ENCODE data around the gene CD47.

Gene CD47

DNA sequence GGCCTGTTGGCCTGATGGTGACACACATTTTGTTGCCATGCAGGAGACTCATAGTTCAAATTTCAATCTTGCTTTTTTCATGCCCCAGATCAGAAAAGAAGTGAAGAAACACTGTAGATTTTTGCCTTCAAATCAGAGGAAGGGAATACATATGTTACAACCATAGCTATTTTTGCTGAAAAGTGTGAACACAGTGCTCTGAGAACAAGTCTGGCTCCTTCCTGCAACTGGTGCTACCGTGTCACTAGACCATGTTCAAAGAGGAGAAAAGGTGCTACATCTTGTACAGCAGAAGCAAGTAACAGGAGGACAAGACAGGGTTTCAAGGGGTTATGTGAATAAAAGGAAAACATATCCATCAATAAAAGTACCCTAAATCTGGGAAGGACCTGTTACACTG is 44.6 kb downstream of the CD47 start:
- no peak for DNase-seq

DNA sequence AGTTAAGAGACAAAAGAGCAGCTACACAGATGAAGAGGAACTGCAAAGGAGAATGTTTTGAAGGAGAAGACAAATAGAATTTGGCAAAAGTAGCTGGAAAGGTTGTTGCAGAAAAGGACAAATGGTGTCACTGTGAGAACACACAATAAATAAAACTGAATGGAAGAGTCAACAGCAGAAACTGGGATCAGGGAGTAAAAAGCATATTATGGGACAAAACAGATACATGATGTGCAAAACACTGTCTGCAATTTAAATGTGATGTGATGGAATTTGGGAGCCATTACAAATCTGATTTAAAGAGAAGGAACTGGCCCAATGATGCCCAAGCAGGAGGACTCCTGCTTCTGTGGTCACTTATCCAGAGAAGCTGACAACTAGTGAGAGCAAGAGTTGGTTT is 46.1 kb downstream of the CD47 start:
- DNase-seq = no peak

DNA sequence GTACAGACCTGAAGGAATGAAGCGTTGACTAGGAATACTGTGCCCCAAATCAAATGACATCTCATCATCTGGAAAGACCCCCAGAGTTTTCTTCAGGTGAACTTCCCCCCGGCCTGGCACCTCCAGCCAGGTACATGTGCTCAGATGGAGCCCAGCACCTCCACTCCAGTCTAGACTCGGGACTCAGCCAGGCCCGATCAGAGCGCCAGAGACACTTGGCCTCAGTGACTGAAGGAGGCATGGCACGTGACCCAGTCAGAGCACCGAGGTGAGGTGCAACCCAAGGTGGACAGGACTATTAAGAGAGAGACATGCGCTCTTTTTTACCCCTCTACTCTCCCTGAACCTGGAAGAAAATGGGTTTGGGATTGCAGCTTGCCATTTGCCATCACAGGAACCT is 48.5 kb downstream of the CD47 start:
- DNase-seq = no peak

DNA sequence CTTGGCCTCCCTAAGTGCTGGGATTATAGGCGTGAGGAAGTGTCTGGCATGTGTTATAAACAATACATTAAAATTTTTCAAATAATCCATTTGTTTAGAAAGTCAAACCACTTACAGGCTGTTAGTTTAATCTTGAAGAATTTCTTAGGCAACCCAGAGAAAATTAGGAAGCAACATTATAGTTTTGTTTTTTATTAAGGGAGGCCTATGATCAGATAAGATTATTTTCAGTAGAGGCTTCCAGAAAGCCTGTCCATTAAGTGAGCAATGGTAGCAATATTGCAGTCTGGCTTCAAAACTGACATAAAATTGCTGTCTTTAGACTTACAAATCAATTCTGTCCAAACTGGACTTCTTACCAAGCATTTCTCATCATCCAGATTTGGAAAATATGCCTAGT is 49.6 kb downstream of the CD47 start:
- no peak for DNase-seq

DNA sequence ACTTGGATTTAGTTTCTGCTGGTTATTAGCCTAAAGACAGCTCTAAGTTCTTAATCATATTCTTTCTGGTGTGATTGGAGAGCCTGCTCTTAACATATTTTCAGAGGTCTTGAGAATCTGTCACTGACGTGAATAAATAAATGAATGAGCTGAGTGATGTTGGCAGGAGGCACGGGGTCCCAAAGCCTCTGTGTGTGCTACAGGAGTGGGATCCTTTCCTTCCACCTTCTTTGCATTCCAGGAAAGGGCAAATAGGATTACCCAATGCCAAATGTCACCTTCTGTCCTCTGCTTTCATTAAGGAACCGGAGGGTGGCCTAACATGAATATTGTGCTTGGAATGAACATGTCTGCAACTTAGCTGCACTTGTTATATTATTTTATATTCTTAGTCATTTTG is 53.1 kb downstream of the CD47 start:
- no peak for DNase-seq

DNA sequence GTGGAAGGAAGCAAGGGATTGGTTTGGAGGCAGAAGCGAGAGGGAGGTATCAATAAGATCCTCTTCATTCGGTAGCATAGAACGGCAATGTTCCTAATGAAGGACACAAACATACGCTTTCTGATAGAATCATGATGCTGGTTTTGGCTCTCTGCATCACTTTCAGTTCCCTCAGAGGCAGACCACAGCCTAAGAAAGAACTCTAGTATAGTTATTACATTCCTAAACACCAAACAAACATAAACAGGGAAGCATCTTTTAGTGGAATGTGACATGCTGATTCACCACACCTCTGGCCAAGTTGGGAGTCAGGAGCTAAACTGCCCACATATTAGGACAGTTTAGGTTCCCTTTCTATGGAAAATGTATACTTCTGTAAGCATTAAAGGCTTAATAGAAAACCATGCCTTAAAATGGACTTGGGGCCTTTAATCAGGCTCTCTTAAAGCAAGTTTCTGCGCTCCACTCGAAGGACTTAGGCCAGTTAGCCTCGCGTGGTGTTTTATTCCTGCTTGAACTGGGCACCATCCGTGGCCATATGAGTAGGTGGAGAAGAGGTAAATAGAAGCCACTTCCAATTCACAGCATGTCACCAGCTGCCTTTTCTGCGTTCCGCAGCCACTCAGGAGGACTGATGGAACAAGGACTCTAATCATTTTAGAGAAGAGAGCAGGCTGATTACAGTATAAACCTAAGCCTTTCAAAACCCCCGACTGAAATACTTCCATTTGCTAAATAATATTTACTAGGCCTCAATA is 53.7 kb downstream of the CD47 start:
- DNase-seq = no peak

DNA sequence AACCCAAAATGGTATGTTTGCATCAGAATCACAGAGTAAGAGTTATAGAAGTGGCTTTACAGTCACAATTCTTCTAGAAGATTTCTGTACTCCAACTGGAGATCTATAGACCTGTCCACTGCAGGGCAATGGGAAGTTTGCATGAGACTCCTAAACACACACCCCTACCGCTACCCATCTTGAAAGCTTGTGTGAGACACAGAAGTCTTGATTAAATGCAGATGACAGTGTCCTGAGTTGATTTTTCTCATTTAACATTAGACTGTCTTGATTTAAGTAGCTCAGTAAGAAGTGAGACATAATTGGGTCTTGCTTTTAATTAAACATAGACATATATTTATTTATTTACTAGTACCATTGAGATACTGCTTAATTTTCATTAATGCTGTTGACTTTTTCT is 54.4 kb downstream of the CD47 start:
- no peak for DNase-seq

DNA sequence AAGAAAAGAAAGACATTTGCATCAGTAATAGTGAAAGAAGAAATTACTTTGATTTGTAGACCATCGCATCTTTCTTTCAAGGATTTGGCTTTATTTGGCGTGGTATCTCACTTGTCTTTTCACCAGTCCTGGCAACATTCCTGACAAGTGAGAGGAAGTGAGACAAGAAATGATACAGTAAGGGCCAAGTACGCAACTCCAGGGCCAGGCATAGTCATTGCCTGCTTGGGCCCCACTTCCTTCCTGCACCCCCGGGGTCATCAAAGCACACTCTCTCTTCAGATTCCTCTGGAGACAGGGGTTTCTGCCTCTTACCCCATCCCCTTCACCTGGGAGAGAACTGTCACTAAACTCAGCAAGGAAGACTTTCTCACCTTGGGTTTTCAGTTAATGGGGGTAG is 55.1 kb downstream of the CD47 start:
- DNase-seq = no peak

DNA sequence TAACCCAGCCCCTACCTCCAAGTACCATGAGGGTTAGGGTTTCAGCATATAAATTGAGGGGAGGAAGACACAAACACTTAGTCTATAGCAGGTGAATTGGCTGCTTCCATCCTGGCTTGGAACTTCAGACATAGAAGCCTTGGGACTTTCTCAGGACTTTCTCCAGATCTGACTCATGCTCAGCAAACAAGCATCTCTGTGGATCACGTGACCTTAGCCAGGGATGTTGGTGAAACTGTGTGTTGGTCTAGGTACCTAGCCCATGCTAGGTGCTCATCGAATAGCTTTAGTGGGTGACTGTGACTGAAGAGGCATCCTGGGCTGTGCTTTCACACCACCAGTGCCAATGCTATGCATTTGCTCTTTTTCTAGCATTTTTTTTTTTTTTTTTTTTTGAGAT is 58.9 kb downstream of the CD47 start:
- no peak for DNase-seq

DNA sequence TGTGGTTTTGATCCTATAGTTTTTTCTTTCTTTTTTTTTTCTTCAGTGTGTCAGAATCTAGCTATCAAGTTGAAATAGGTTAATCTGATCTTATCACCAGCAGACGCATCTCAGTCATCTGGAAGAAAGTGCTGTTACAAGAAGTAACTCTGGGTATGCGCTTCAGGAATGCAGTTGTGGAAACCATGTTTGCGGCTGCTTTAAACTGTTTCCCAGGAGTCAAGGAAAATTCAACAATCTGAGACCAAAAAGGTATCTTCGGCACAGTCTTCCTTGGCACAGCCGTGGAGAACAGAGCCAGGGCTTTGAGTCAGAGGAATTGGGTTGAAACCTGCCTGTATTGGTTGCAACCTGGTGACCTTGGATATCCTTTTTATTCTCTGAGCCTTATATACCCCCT is 59.9 kb downstream of the CD47 start:
- DNase-seq = no peak

DNA sequence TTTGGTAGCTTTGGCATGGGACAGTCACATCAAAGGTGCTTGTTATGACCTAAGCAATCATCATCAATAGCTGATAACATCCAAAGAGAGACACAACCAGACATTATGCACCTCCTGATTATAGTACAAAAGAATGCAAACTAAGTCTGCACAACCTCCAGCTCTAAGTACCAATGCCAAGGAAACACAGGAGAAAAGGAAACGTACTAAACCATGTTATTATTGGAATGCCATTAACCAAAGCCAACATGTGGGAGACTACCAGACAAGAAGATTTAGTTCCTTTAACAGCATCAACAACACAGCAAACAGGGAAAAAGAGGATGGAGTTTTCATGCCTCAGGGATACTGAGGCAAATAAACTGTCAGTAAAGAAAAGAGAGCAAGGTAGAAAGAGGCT is 61.4 kb downstream of the CD47 start:
- no peak for DNase-seq

DNA sequence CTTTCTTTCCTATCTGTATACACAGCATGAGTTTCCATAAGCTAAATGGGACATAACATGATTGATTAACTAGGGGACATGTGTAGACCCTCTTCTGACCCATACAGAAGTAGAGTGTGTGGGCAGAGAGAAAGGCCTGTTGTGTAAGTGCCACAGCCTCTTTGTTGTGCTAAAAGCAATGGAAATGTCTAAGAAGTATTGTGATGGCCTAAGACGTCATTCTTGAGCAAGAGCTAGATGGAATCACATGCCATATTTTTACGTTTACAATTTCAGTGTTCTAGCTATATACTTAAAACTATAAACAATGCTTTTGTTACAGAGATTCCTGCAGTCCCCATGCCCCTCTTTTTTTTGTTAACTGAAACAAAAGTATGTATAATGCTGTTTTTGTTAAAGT is 61.9 kb downstream of the CD47 start:
- no peak for DNase-seq

DNA sequence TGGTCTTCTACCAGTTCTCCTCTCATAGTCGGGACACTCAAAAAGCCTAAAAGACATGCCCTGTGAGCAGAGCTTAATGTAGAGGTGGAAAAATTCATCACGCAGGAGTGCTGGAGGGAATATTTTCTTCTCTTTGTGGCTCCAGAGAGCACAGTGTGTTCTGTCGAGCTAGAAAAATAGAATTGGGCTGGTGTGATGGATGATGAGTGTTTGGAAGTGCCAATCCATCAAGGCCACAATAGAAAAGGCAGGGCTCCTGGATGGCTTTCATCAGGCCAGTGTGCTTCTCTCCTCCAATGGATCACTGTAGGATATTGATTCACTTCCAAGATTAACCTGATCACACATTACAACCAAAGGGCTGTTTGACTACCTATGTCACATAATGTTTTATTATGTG is 65.7 kb downstream of the CD47 start:
- no peak for DNase-seq

DNA sequence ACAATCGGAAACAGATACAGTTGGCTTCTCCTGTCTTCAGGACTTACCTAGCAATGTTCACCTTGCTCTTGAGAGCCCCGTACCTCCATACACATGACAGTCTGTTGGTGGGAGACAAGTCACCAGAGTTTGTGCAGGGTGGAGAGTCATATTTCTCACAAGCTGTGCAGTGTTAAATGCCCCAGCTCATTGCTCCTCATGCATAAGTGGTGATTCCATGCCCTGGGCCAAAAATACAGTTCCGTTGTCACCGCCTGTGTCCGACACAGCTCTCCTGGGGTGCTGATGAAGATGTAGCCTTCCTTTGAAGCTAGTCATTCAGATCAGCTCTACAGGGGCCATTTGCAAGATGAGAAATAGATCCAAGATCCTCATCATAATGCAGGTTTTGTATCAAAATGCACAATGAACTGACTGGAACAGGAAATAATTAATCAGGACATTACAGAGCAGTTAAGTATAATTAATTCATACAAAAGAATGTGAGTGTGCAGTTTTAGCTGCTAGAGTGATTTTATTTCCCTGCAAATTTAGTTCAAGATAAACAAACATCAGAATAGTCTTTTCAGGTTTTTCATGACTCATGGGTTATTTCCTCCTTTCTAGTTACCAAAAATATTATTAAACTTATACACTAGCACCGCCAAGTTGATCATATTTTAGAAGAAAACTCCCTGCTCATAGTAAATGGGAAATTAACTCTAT is 66.5 kb downstream of the CD47 start:
- no peak for DNase-seq

DNA sequence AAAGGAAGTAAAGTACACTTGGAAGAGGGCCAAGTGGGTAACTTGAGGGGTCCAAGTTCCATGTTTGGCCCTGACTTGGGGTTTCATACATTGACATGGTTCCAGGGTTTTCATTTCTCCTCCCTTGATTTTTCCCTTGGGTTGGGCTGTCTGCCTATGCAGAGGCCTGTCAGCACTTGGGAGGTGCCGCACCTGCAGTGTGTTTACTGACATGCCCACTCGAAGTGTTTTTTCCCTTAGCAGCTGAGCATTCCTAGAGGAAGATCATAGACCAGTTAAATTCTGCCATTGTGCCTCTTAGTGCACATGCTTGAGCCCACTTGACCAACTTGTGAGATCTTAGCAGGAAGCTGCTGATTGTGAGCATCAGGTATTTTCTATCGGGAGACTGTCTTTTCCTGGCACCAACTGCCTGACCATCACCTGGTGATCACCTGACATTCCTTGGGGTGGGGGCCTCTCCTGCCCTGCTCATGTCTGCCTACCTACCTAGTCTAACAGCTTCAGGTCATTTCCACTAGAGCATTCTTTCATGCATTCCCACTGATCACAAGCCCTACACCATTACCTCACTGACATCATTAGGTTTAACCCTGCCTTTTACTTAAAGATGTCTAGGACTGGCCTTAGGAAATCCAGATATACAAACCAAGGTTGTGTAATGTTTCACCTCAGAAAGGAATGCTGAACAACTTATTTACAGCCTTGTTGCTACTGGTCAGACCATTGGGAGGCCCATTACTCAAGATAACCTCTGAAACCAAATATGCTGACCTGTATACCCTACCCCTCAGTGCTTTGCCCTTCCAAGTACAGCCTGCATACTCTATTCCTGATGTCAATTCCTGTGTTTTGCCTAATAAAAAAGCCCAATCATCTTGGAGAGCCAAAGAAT is 68.3 kb downstream of the CD47 start:
- peak; percentile 83 for DNase-seq

DNA sequence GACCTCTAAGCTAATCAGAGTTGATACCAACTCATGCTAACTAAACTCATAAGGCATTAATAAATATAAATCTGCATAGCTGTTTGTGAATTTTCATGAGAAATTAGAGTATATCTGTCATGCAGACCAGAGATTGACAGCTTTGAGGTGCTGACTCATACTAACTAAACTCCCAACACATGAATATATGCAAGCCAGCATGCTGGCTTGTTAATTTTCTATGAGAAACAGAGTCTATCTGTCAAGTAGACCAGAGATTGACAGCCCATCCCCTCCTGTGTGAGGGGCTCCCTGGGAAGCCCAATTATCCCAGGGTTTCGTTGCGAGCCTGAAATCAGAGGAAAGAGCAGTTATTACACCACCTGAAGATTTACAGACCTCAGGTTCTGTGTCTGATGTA is 69.3 kb downstream of the CD47 start:
- no peak for DNase-seq

DNA sequence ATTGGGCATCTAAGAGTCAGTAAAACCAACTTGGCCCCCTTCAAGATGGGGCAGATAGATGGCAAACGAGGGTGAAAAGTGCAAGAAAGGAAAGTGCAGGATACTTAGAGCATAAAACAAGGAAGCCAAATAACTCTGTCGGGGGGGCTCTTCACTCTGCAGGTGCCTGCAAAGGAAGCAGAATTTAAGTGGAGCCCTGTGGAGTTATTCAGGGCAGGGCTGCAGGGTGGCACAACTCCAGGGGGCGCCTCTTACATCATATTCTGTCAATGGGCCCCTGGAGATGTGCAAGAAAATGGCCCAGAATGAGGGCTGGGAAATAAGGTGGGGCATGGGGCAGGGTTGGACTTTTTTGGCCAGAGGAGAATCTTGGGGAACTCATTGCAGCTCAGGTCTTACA is 69.7 kb downstream of the CD47 start:
- no peak for DNase-seq

DNA sequence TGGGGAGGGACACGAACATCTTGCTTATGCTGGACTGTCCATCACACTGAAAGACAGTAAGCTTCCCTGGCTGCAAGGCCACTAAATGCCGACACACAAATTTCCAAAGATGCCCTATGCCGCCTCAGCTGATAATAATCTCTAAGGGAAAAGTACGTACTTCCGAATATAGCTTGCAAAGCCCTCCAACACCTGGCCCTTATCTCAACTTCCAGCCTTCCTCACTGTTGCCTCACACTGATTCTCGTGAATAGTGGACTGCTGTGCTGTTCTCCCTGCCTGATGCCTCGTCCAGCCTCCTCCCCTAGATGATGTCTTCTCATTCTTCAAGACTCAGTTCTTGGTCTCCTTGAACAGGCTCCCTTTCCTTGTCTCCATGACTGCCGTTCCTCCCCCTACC is 72.3 kb downstream of the CD47 start:
- DNase-seq = no peak

DNA sequence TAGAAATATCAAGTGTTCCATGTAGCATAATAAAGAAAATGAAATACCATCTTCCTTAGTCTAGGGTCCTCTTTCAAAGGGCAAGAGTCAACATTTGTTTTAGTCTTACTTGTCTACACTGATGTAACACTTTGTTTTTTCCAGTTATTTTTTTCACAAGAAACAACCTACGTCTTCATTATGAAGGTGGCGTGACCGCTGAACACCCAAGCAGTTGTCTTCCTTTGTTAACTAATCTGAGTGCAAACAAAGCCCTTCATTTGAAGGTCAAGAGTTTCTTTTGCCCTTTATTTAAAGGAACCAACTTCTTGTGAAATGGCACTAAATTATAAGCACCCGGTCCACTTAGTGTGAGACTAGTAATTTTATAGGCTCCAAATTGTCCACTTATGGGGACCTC is 73.2 kb downstream of the CD47 start:
- no peak for DNase-seq

DNA sequence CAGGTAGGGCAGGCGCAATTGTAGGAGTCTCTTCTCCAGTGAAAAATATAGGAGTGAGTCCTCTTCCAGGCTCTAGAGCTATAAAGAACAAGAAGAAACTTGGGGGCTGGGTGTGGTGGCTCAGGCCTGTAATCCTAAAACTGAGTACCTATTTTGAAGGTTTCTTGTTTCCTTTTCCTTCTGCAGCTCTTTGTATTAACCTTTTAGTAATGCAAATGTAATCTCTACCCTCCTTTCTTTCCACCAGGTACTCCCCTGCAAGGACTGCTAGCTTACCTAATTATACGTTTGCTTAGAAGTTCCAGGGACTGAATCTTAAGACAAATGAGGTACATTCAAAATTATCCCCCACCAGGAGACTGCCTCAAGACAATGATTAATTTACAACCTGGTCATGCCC is 75.9 kb downstream of the CD47 start:
- no peak for DNase-seq

DNA sequence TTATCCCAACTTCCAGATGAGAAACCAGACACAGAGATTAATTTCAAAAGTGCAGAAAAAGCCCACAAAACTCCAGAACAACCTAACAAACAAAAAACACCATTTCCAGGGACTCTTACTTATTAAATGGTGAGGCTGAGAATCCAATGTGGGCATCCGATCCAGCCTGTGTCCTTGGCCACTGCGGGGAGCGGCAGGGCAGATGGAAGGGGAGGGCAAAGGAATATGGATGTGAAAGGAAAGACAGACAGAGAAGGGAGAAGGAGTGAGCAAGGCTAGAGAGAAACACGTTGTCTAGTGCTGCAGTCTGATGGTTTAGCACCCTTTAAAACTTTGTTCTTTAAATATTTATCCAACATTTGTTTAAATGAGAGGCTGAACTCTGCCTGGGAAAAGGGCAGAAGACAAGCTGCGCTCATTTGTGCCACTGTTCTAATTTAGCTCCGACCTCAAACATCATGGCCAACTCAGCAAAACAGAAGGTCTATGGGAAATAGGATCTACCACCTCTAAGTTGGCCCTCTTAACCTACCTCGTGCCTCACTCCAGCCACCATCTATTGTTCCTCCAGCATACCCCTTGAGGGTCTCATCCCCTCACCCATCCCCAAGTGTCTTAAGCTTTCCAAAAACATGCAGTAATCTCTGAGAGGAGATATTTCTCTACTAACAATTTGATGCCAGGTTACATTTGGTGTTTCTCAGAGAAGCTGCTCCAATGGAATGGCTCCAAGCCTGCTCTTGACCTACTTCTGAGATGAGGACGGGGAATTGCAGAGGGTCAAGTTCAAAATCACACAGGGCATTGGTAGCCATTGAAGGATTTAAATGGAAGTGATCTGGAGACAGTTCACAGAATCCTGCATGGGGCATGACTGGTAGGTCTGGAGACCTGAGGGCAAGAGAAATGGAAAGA is 77.4 kb downstream of the CD47 start:
- no peak for DNase-seq

DNA sequence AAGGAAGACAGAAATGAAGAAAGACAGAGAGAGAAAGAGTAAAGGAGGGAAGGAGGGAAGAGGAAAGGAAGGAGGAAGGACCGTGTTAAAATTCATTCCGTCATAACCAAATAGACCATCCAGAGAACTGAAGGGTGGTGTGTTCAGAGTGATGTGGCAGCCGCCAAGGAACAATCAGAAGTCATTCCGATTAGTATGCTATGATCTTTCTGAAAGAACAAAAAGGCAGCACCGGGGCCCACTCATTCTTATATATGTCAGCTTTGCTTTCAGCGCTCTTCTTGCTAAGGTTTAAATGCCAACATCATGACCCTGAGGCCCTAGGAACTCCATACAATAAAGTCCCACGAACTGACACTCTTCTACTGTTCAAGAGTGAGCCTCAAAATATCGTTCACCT is 78.5 kb downstream of the CD47 start:
- no peak for DNase-seq

DNA sequence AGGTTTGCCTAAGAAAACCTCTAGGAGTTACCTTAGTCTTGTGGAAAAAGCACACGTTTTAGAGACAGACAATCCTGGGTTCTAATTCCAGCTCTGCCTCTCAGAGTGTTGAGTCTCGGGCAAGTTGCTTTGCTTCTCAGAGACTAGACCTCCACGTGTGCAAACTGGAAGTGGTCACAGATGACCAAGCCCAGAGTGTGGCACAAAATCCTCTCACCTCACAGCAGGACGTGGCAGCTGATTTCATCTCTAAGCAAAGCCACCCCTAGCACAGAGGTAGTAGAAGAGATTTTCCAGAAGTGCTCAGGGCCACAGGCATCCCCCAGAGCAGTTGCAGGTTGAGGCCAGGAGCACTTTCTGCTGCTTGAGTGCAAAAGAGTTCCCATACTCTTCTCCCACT is 79.2 kb downstream of the CD47 start:
- DNase-seq = no peak

Data from NCI-H187 treated with DMSO at 0.1 percent for 48 hours (cell line).